HG03066 (cell line): ENCODE results near the gene MOSMO.

ENCODE experiments used
- ATAC-seq: cut with Tn5 transposase; IDR thresholded peaks from one replicate; pipeline ENCODE4 v1.9.1; 2021; ENCODE audit warnings: low read depth; ENCODE audit not compliant: unreplicated experiment

The MOSMO gene

GRCh38 chr16:22007509-22008214, at the start of gene MOSMO:
Gene MOSMO, plus strand, starts transcription at chr16:22008111. Its CDS starts 191 bp downstream, at chr16:22008302.
- ATAC-seq: no peak

- no peak for ATAC-seq
Measured at GRCh38 chr16:21959050-21959449, 48.9 kb upstream of the MOSMO start.

- no peak for ATAC-seq
Measured at GRCh38 chr16:21962475-21962874, 45.4 kb upstream of the MOSMO start.

GRCh38 chr16:21963887-21964286, 44.0 kb upstream of the MOSMO start:
- ATAC-seq: no peak

- ATAC-seq: no peak
Measured at GRCh38 chr16:21964353-21964752, 43.6 kb upstream of the MOSMO start.

GRCh38 chr16:21971856-21972255, 36.1 kb upstream of the MOSMO start:
- ATAC-seq: no peak

- no peak for ATAC-seq
Measured at GRCh38 chr16:21973945-21974344, 34.0 kb upstream of the MOSMO start.

GRCh38 chr16:21980032-21980431, 27.9 kb upstream of the MOSMO start:
- no peak for ATAC-seq

- no peak for ATAC-seq
Measured at GRCh38 chr16:21982108-21982507, 25.8 kb upstream of the MOSMO start.

GRCh38 chr16:21984062-21984461, 23.8 kb upstream of the MOSMO start:
- no peak for ATAC-seq

GRCh38 chr16:21985524-21985923, 22.4 kb upstream of the MOSMO start:
- ATAC-seq: no peak

- no peak for ATAC-seq
Measured at GRCh38 chr16:21986692-21987246, 21.1 kb upstream of the MOSMO start.

- no peak for ATAC-seq
Measured at GRCh38 chr16:21987498-21987897, 20.4 kb upstream of the MOSMO start.

- ATAC-seq: no peak
Measured at GRCh38 chr16:21989133-21989532, 18.8 kb upstream of the MOSMO start.

- no peak for ATAC-seq
Measured at GRCh38 chr16:21989751-21990150, 18.2 kb upstream of the MOSMO start.

GRCh38 chr16:21990381-21990944, 17.4 kb upstream of the MOSMO start:
- ATAC-seq: no peak

GRCh38 chr16:21991621-21992020, 16.3 kb upstream of the MOSMO start:
- no peak for ATAC-seq

- ATAC-seq: no peak
Measured at GRCh38 chr16:21994856-21995465, 12.9 kb upstream of the MOSMO start.

- no peak for ATAC-seq
Measured at GRCh38 chr16:21996923-21997696, 10.8 kb upstream of the MOSMO start.

- ATAC-seq: no peak
Measured at GRCh38 chr16:21997697-21998480, 10.0 kb upstream of the MOSMO start.
